ENCODE results near the gene HAUS7. TPM values are rescaled to one million over a fixed set of nuclear protein-coding genes. Genes with fewer than 3 reads are reported as not detected.

HAUS7 gene
- total RNA-seq, 4 donors from 2014 or later, result 8.2 to 156 (median 16.0) TPM

- Histone ChIP-seq H3K9me3 (no peaks in the 10 kb centered on the region), H3K27me3 (no peaks in the 10 kb centered on the region), H3K4me3 (no peak overlapping the region), H3K36me3 (no peaks in the 10 kb centered on the region), H3K4me1 (no peaks in the 10 kb centered on the region), H3K27ac (no peak overlapping the region)
- no peak for DNase-seq
- TF ChIP-seq CTCF (IDR thresholded peaks at IDR 0.05) (no peak), POLR2A (IDR thresholded peaks at IDR 0.05) (no peak)
Measured at GRCh38 chrX:153499341-153499740, 29.0 kb upstream of the HAUS7 start.

GRCh38 chrX:153498453-153498852, 28.1 kb upstream of the HAUS7 start:
- DNase-seq, result no peak
- Histone ChIP-seq H3K9me3 (no peaks in the 10 kb centered on the region), H3K36me3 (no peaks in the 10 kb centered on the region), H3K4me1 (no peaks in the 10 kb centered on the region), H3K27ac (no peak overlapping the region), H3K4me3 (no peak overlapping the region), H3K27me3 (no peaks in the 10 kb centered on the region)
- no peak for TF ChIP-seq POLR2A (IDR thresholded peaks at IDR 0.05)
- TF ChIP-seq CTCF (IDR thresholded peaks at IDR 0.05), result no peak

GRCh38 chrX:153496590-153496959, 26.2 kb upstream of the HAUS7 start:
- DNase-seq, result no peak
- no peaks in the 10 kb centered on the region for H3K27me3 ChIP-seq
- H3K27ac ChIP-seq, result no peak overlapping the region
- no peaks in the 10 kb centered on the region for H3K9me3 ChIP-seq
- H3K4me3 ChIP-seq, result no peak overlapping the region
- no peaks in the 10 kb centered on the region for H3K36me3 ChIP-seq
- H3K4me1 ChIP-seq, result no peaks in the 10 kb centered on the region
- no peak for TF ChIP-seq CTCF (IDR thresholded peaks at IDR 0.05)
- no peak for TF ChIP-seq POLR2A (IDR thresholded peaks at IDR 0.05)

DNA sequence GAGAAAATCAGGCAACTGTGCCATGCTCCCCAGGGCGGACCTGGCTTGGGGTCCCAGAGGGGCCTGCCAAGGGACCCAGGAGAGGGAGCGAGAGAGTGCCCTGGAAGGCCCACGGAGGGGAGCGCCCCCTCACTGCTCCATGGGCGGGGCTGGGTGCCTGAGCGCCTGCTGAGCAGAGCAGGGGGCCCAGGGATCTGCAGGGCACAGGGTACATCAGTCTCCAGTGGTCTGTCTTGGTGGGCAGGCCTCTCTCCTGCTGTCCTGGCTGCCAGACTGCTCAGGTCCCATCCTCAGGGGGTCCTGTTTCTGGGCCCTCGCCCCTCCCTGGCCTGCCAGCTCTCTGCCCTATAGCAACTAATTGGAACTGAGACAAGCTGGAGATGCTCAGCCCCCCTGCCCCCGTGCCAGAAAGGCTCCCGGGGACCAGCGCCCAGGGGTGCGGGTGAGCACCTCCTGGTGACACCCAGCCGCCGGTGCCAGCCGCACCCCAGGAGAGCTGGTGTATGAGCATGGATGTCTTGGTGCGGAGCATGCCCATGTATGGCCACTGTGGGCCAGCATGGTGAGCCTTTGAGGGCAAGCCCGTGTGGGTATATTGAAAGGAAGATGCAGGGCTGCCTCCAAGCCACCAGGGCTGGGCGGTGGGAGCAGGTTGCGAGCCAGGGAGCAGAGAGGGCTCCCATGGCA, 25.7 kb upstream of the HAUS7 start:
- TF ChIP-seq POLR2A (IDR thresholded peaks at IDR 0.05) (no peak), CTCF (IDR thresholded peaks at IDR 0.05) (no peak)
- Histone ChIP-seq H3K9me3 (no peaks in the 10 kb centered on the region), H3K4me1 (no peaks in the 10 kb centered on the region), H3K36me3 (no peaks in the 10 kb centered on the region), H3K27me3 (no peaks in the 10 kb centered on the region), H3K27ac (no peak overlapping the region), H3K4me3 (no peak overlapping the region)
- no peak for DNase-seq

DNA sequence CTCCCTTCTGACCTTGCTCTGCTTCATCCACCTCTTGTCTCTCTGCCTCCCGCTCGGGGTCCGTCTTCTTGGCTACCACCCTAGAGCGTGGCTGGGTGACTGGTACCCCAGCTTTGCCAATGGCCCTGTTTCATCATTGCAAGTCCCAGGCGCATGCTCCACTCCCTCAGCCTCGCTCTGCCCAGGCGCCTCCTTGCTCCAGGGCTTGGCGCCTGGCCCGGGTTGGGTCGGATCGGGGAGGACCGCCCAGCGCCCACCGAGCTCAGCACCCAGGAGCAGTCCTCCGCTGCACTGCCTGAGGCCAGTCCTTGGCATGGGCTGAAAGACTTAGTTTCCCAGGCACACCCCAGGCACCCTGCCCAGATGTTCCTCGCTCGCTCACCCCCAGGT, 25.0 kb upstream of the HAUS7 start:
- DNase-seq, result no peak
- Histone ChIP-seq H3K36me3 (no peaks in the 10 kb centered on the region), H3K27ac (peak overlapping the region in 2 of 4 donors; percentile 17 to 31), H3K4me3 (peak overlapping the region in 2 of 4 donors; percentile 11 to 17), H3K4me1 (no peaks in the 10 kb centered on the region), H3K9me3 (no peaks in the 10 kb centered on the region), H3K27me3 (no peaks in the 10 kb centered on the region)
- TF ChIP-seq POLR2A (IDR thresholded peaks at IDR 0.05) (no peak), CTCF (IDR thresholded peaks at IDR 0.05) (no peak)

All from Peyer's patch (tissue), 4 donors.